GM18868 (cell line): Measurements from ENCODE around the gene FKBP2.

Experiments used
- ATAC-seq: cut with Tn5 transposase; IDR thresholded peaks from one replicate; pipeline ENCODE4 v1.9.1; 2021; ENCODE audit warnings: mild to moderate bottlenecking, moderate library complexity; ENCODE audit not compliant: unreplicated experiment

Gene FKBP2

DNA sequence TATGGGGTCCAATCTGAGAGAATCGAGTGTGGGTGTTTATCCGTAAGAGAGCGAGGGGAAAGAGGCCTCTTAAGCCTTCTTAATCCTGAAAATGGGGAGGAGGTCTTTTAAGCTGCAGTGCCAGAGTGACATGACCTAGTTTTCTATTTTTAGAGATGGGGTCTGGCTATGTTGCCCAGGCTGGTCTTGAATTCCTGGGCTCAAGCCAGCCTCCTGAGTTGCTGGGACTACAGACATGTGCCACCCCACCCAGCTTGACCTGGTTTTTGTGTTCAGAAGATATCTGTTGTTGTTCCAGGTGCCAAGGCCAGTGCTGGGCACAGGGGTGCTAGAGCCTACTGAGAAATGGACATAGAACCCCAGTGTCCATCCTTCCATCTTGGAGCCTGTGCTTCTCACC lies 42.2 kb downstream of the FKBP2 start:
- ATAC-seq = no peak

DNA sequence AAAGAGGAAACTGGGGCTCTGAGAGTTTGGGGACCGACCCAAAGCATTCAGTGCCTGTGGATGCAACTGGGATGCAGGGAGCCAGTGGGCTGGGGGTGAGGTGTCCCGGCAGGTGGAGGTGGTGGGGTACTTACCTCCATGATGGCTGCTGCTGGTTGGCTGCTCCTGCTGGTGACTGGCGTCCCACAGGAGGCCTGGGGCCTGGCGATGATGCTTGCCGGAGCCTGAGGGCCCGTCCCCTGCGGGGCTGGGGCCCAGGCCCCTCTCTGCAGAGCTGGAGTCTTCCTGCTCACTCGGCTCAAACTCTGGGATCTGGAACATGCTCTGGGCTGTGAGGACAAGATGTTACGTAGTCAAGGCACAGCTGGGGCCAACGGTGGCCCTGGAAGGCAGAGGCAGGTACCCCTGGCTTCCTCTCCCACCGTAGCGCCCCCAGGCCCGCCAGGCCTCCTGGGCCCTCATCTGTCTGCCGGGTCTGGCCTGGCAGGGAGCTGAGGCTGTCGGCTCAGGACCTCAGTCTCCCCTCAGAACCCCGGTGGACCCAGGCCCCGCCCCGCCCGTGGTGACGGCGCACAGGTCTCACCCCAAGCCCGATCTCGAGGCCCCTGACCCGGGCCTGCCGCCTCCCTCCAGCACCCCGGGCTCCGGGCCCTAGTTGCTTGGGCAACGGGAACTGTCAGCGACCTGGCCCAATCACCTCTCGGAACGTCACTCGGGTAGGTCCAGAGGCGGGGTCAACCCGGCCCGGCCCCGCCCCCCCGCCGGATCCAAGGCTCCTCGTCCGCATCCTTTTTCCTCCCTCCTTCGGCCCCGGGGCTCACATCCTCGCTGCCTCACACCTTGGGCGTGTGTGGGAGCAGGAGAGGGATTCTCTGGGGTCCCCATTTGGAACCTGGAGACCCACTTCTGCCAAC lies 43.4 kb downstream of the FKBP2 start, which contains the start of gene BAD:
TSS of gene BAD (minus strand) at position 618 of the 914 bp plus-strand sequence. CDS start at position 321, 297 bp downstream.
- ATAC-seq = peak; percentile 79

DNA sequence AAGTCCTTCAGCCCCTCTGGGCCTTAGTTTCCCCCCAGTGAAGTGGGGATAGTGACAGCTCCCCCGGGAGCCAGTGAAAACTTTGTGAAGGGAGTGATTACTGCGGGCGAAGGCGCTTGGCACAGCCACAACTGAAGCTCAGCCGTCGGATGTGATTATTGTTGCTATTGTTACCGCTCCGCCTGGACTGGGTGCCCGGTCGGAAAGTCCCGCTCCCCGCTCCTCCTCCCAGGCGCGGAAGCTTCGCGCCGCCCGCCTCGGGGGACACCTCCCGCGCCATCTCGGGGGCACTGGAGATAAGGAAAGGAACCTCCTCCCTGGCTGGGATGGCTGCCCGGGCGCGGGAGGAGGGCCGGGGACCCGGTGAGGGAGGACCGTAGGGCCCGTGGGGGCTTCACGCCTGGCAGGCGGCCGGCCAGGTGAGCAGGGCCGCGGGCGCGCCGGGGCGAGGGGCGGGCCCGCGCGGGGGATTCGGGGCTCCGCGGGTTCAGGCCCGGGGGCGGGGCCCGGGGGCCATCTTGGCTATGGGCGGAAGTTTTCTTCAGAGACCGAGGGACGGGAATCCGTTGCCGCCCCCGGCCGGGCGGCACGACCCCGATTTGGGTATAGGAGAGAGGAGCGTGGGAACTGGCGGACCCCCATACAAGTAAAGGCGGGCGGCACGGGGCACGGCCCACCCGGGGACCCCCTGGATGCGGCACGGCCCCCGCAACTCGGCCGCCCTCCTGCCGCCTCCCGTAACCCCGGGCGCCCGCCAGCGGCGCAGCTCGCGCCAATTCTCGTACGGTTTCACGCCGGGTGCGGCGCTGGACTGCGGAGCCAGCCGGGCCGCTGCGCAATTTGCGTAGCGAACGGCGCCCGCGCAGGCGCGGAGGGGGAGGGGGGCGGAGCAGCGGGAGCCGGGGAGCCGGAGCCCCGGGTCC lies 44.3 kb downstream of the FKBP2 start, which contains the start of gene GPR137:
TSS of gene GPR137 (plus strand) at position 887 of the 923 bp plus-strand sequence. CDS start 677 bp downstream, outside the sequence.
- peak; percentile 57 for ATAC-seq

DNA sequence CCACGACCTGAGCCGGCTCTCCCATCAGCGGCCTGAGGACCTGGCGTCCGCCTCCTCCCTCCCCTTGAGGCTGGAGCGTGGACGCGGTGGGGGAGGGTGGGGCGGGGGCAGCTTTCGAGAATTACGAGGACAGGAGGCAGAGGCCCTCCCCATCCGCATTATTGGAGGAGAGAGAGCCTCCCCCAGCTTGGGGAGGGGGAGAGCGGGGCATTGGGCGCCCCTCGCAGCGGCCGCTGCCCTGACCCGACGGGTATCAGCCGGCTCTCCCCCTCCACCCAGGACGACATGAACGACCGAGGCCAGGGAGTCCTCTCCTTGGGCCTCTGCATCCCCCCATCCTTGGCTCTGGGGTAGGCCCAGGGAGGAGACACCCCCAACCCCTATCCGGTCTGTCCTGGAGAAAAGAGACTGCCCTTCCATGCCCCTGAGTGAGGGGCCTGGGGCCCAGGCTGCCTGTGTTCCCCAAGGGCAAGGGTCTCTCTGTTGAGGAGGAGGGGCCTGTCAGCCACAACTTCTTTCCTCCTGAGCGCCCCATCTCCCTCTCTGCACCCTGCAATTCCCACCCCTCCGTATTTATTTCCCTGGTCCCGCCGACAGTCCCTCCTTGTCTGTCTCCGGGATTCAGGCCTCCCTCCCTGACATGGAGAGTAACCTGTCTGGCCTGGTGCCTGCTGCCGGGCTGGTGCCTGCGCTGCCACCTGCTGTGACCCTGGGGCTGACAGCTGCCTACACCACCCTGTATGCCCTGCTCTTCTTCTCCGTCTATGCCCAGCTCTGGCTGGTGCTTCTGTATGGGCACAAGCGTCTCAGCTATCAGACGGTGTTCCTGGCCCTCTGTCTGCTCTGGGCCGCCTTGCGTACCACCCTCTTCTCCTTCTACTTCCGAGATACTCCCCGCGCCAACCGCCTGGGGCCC lies 45.2 kb downstream of the FKBP2 start:
- no peak for ATAC-seq

DNA sequence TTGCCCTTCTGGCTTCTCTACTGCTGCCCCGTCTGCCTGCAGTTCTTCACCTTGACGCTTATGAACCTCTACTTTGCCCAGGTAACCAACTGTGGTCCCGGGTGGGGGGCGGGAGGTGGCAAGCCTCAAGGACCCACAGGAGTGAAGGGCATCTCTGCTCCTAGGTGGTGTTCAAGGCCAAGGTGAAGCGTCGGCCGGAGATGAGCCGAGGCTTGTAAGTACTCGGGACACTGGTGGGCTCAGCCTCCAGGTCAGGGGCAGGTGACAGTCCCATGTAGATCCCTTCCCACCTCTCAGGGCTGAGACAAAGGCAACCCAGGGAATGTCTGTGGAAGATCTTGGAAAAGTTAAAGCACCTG lies 45.9 kb downstream of the FKBP2 start:
- ATAC-seq = no peak

DNA sequence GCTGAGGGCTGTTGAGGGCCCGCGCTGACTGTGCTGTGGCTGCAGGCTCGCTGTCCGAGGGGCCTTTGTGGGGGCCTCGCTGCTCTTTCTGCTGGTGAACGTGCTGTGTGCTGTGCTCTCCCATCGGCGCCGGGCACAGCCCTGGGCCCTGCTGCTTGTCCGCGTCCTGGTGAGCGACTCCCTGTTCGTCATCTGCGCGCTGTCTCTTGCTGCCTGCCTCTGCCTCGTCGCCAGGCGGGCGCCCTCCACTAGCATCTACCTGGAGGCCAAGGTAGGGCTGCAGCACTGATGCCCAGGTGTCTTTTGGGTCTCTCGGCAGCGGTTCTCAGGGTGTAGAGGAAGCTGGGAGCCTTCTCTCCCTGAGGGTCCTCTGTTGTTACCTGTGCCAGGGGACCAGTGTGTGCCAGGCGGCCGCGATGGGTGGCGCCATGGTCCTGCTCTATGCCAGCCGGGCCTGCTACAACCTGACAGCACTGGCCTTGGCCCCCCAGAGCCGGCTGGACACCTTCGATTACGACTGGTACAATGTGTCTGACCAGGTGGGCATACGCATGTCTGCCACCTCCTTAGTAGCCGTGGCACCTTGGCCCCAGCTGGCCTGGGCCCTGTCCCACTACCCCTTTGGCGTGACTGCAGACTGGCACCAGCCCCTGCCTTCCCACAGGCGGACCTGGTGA lies 46.9 kb downstream of the FKBP2 start:
- ATAC-seq = no peak

DNA sequence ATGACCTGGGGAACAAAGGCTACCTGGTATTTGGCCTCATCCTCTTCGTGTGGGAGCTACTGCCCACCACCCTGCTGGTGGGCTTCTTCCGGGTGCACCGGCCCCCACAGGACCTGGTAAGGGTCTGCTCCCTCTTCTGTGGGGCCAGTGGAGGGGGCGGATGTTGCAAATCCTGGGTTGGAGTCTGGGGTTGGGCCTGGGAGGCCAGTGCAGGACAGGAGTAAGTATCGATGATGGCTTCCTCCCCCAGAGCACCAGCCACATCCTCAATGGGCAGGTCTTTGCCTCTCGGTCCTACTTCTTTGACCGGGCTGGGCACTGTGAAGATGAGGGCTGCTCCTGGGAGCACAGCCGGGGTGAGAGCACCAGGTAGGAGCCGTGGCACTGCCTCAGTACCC lies 47.5 kb downstream of the FKBP2 start:
- ATAC-seq = no peak

DNA sequence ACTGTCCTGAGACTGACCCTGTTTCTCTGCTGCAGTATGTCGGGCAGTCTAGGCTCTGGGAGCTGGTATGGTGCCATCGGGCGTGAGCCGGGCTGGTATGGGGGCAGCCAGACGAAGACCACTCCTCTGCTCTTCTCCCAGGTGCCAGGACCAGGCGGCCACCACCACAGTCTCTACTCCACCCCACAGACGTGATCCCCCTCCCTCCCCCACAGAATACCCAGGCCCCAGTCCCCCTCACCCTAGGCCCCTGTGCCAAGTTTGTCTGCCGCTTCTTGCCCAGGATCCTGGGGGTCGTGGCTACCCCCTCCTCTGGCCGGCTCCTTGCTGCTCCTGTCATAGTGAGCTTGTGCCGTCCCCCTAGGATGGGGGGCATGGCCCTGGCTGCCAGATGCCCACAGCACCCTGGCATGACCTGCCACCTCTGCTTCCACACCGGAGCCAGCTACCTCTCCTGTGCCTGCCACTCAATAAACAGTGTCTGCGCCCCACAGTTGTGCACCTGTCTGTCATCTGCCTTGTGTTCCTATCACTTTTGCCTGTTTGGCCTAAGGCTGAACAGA lies 48.2 kb downstream of the FKBP2 start:
- ATAC-seq = no peak

DNA sequence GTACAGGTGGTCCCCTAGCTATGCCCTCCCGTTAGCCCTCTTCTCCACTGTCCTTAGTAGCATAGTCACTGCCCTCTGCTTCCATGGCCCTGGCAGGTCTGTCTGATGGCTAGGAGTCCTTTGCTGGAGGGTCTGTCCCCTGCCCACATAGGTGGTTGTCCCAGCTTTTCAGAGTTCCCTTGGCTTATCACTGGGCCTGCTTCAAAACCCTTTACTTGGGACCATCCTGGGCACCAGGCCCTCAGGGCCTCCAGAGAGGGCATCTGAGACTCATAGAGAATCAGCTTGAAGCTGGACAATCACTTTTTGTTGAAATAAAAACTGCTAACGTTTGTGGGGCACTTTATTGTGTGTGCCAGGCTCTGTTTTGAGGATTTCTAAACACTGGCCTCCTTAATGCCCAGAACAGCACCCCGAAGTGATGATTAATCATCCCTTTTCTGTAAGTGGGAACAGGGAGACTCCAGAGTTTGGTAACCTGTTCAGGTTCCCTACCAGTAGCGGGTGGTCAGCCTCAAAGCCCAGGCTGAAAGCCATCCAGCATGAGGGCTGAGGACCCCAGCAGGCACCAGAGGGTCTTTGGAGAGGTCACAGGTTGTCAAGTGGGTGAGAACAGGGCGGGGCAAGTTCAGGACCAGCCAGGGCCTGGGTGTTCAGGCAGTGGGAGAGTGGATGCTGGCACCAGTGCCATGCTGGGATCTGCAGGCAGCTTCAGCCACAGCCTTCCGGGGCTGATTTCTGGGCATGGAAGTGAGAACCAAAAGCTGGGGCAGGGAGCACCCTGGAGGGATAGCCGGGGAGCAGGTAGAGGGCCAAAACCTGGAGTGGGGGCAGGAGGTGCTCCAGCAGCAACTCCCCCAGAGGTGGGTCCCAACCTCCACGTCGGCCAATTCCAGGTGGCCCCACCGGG lies 49.7 kb downstream of the FKBP2 start:
- no peak for ATAC-seq

DNA sequence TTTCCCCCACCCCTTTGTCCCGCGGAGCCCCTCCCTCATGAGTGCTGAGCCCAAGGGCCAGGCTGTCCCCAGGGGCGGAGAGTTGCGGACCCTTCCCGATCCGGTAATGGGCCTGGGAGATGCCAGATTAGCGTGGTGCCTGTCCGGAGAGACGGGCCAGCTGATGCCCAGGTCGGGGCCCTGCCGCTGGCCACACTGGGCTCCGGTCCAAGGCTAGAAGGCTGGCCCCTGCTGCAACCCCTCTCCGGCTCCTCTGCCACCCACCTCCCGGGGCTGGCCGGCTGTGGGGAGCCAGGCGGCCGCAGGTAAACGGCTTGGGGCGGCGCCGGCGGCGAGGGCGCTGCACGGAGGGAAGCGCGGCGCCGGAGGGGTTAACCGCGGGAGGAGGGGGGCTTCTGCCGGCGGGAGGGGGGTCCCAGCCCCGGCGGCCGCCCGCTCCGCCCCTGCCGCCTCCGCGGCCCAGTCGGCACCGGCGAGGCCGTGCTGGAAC lies 50.4 kb downstream of the FKBP2 start, which contains the start of gene KCNK4:
TSS of gene KCNK4 (plus strand) at position 41 of the 490 bp plus-strand sequence. CDS start 1,717 bp downstream, outside the sequence.
- ATAC-seq = no peak

DNA sequence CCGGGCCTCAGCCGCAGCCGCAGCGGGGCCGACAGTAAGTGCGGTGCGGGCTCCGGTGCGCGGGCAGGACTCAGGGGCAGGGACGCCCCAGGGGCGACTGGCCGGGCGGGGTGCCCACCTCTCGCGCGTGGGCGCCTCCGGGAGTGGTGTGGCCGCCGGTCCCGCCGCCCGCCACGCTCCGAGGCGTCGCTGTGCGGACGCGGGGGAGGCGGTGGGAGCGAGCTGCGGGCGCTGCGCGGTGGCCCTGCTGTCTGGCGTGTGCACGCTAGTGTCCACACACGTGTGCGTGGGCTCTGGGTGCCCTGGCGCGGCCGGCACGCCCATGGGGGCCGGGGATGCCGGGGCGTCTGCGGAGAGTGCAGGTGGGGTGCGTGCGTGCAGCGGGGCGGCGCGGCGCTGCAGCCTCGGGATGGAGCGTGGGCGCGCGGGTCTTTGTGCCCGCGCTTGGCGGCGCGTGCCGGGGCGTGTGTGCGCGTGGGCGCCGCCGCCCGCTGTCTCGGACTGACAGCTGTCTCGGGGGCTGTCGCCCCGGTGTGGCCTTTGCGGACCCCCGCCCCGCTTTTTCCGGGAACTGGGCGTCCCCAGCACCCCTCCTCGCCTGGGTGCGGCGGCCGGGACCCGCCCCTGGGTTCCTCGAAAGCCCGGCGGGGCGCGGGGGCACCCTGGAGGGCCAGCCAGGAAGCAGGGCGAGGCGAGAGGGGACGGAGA lies 51.0 kb downstream of the FKBP2 start:
- no peak for ATAC-seq

DNA sequence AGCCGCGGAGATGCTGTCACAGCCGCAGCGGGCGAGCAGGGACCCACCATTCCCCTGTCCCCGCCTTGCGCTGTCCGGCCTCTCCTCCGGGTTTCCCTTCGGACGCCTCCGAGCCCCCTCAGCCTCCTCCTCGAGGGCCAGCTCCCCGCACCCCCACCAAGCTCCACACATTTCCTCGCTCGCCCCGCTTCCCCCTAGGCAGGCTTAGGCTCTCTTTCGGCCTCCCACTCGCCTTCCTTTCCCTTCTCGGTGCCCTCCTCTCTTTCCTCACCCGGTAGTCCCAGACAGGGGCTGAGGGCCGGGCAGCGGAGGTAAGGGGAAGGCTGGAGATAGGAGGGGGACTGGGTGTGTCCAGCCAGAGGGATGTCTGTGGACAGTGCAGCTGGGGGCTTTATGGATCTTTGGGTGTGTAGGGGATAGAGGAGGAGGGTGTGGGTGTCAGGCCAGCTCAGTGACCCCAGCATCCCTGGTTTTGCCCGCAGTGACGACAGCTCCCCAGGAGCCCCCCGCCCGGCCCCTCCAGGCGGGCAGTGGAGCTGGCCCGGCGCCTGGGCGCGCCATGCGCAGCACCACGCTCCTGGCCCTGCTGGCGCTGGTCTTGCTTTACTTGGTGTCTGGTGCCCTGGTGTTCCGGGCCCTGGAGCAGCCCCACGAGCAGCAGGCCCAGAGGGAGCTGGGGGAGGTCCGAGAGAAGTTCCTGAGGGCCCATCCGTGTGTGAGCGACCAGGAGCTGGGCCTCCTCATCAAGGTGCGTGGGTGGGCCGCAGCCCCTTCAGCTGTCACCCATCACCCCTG lies 51.8 kb downstream of the FKBP2 start:
- no peak for ATAC-seq
